GM23338 (cell line): ENCODE measurements around the gene EEF1G. TPM values are rescaled to one million over a fixed set of nuclear protein-coding genes. Genes with fewer than 3 reads are reported as not detected.

Source experiments
- ATAC-seq: fragments of 200-7000 bp; cut with Tn5 transposase; 3 replicates; pipeline ENCODE4 v1.9.1; 2020
- DNase-seq: peaks from one replicate; pipeline ENCODE4 v3.0.0-alpha.2; 2015; ENCODE audit warnings: low spot score
- H2AFZ ChIP-seq: fragments of 200-600 bp; sonication (generic); 2 replicates; pipeline ENCODE4 v1.8.0; 2016; ENCODE audit warnings: antibody characterized with exemption, mild to moderate bottlenecking, moderate library complexity
- H3F3A ChIP-seq: fragments of 200-600 bp; sonication (generic); replicated peaks from 2 replicates; pipeline ENCODE4 v1.8.0; 2017; ENCODE audit warnings: antibody characterized with exemption, mixed run types, low read depth
- H3K27ac ChIP-seq: fragments of 200-600 bp; sonication (generic); 2 replicates; pipeline ENCODE4 v1.6.1; 2016; ENCODE audit warnings: low read depth
- H3K27me3 ChIP-seq: fragments of 200-600 bp; sonication (generic); 2 replicates; pipeline ENCODE4 v1.8.0; 2016; ENCODE audit warnings: mild to moderate bottlenecking, mixed run types, moderate library complexity; ENCODE audit not compliant: insufficient read depth
- H3K36me3 ChIP-seq: fragments of 200-600 bp; sonication (generic); 2 replicates; pipeline ENCODE4 v1.8.0; 2016; ENCODE audit warnings: mild to moderate bottlenecking; ENCODE audit not compliant: insufficient read depth
- H3K4me1 ChIP-seq: fragments of 200-600 bp; sonication (generic); 2 replicates; pipeline ENCODE4 v1.8.0; 2016; ENCODE audit warnings: mild to moderate bottlenecking, moderate library complexity; ENCODE audit not compliant: insufficient read depth
- H3K4me2 ChIP-seq: fragments of 200-600 bp; sonication (generic); 2 replicates; pipeline ENCODE4 v1.7.1; 2017; ENCODE audit warnings: mixed run types
- H3K4me3 ChIP-seq: fragments of 200-600 bp; sonication (generic); 2 replicates; pipeline ENCODE4 v1.6.1; 2016; ENCODE audit warnings: mixed run types
- H3K79me2 ChIP-seq: fragments of 200-600 bp; sonication (generic); replicated peaks from 2 replicates; pipeline ENCODE4 v1.8.0; 2017; ENCODE audit warnings: mild to moderate bottlenecking; ENCODE audit not compliant: insufficient read depth
- H3K9me2 ChIP-seq: fragments of 200-600 bp; sonication (generic); 2 replicates; pipeline ENCODE4 v1.8.0; 2017; ENCODE audit not compliant: insufficient read depth
- H4K20me1 ChIP-seq: fragments of 200-600 bp; sonication (generic); replicated peaks from 2 replicates; pipeline ENCODE4 v1.8.0; 2017; ENCODE audit warnings: mild to moderate bottlenecking; ENCODE audit not compliant: insufficient read depth
- H3K27ac Mint-ChIP-seq: 2 replicates; pipeline ENCODE4 v1.8.0; 2020; ENCODE audit warnings: inconsistent platforms, mild to moderate bottlenecking, moderate library complexity, mixed read lengths
- H3K27me3 Mint-ChIP-seq: 3 replicates; pipeline ENCODE4 v1.8.0; 2022; ENCODE audit warnings: low read depth, mild to moderate bottlenecking, moderate library complexity, mixed read lengths, inconsistent platforms; ENCODE audit not compliant: insufficient read depth, poor library complexity
- H3K36me3 Mint-ChIP-seq: 3 replicates; pipeline ENCODE4 v1.8.0; 2021; ENCODE audit warnings: low read depth, mild to moderate bottlenecking, inconsistent platforms, moderate library complexity, mixed read lengths
- H3K4me1 Mint-ChIP-seq: 3 replicates; pipeline ENCODE4 v1.8.0; 2020; ENCODE audit warnings: mild to moderate bottlenecking, inconsistent platforms, mixed read lengths
- H3K4me3 Mint-ChIP-seq: 3 replicates; pipeline ENCODE4 v1.8.0; 2021; ENCODE audit warnings: moderate library complexity, mild to moderate bottlenecking, inconsistent platforms, mixed read lengths
- H3K9me3 Mint-ChIP-seq: 3 replicates; pipeline ENCODE4 v1.8.0; 2020; ENCODE audit warnings: moderate library complexity, mild to moderate bottlenecking, inconsistent platforms, mixed read lengths
- CREB1 ChIP-seq: fragments of 250-450 bp; sonication (Bioruptor Pico); IDR thresholded peaks from 2 replicates; pipeline ENCODE4 v1.5.0; 2020; ENCODE audit warnings: low read depth, mild to moderate bottlenecking, moderate library complexity
- EZH2 ChIP-seq: fragments of 200-600 bp; sonication (generic); IDR thresholded peaks from one replicate; pipeline ENCODE4 v1.8.0; 2017; ENCODE audit warnings: antibody characterized with exemption, mild to moderate bottlenecking, low read depth; ENCODE audit not compliant: unreplicated experiment
- EZH2phosphoT487 ChIP-seq: fragments of 200-600 bp; sonication (generic); IDR thresholded peaks from one replicate; pipeline ENCODE4 v1.8.1; 2018; ENCODE audit warnings: antibody characterized with exemption; ENCODE audit not compliant: unreplicated experiment
- NANOG ChIP-seq: IDR thresholded peaks from 2 replicates; pipeline ENCODE4 v1.6.1; 2016; ENCODE audit warnings: antibody characterized with exemption, borderline replicate concordance
- POLR2AphosphoS5 ChIP-seq: IDR thresholded peaks from 2 replicates; pipeline ENCODE4 v1.6.1; 2016; ENCODE audit warnings: antibody characterized with exemption, low read depth
- STAT1 ChIP-seq: IDR thresholded peaks from one replicate; pipeline ENCODE4 v1.6.1; 2016; ENCODE audit warnings: antibody characterized with exemption; ENCODE audit not compliant: unreplicated experiment
- ZNF331 ChIP-seq: fragments of 250-450 bp; sonication (Bioruptor Pico); IDR thresholded peaks from 2 replicates; pipeline ENCODE4 v1.5.0; 2020; ENCODE audit warnings: low read depth, mild to moderate bottlenecking, moderate library complexity
- polyA plus RNA-seq: library from polyadenylated mRNA; unstranded; fragments of >200 nt; fragmentation: Nextera tagmentation; extraction: Ambion mirVana; gene quantifications from 2 replicates; pipeline ENCODE4 v1.2.1, GENCODE V29; 2016
- total RNA-seq: library from RNA; depleted of rRNA; stranded (reverse); fragments of >200 nt; shearing (Covaris generic); gene quantifications from 2 replicates; pipeline ENCODE4 v1.2.3, GENCODE V29; 2014
- TF ChIP-seq, protein P1 (sequence below), 2 experiments: fragments of 200-600 bp in 1 of 2; sonication (generic) in 1 of 2; conservative IDR thresholded peaks; 2 replicates each; pipeline versions ENCODE4 v1.5.1 to v1.6.1; 2016 to 2017; ENCODE audit warnings: antibody characterized with exemption in 2 of 2, low read depth in 2 of 2, mild to moderate bottlenecking in 2 of 2, moderate library complexity in 1 of 2
- TF ChIP-seq, protein P2 (sequence below): IDR thresholded peaks from one replicate; pipeline ENCODE4 v1.6.1; 2018; ENCODE audit warnings: antibody characterized with exemption; ENCODE audit not compliant: unreplicated experiment

EEF1G gene
- total and polyA plus RNA-seq, 2 experiments from 2014 or later, result 696 to 1,316 TPM

DNA sequence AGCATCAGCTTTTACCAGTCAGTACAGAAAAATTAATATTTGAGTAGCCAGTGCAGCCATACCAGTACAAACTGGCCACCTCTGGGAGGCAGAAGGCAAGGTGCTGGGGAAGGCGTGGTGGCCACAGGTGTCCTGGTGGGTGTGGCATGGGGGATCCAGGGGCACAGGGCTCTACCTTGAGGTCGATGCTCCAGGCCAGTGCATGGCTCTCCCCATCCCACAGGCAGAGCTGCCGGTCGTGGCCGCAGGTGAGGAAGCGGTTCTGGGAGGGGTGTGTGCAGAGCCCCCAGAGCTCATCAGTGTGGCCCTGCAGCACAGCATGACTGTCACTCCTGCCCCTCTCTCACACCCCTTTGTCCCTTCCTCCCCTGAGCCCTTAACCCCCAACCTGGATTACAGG is 31.8 kb upstream of the EEF1G start (continued):
- no peak for TF ChIP-seq NANOG
- TF ChIP-seq, protein P1, sequence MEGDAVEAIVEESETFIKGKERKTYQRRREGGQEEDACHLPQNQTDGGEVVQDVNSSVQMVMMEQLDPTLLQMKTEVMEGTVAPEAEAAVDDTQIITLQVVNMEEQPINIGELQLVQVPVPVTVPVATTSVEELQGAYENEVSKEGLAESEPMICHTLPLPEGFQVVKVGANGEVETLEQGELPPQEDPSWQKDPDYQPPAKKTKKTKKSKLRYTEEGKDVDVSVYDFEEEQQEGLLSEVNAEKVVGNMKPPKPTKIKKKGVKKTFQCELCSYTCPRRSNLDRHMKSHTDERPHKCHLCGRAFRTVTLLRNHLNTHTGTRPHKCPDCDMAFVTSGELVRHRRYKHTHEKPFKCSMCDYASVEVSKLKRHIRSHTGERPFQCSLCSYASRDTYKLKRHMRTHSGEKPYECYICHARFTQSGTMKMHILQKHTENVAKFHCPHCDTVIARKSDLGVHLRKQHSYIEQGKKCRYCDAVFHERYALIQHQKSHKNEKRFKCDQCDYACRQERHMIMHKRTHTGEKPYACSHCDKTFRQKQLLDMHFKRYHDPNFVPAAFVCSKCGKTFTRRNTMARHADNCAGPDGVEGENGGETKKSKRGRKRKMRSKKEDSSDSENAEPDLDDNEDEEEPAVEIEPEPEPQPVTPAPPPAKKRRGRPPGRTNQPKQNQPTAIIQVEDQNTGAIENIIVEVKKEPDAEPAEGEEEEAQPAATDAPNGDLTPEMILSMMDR (conservative IDR thresholded peaks at IDR 0.05; ENCODE audit: low read depth in 2 of 2), result no peak
- TF ChIP-seq POLR2AphosphoS5, result no peak
- TF ChIP-seq, protein P2, sequence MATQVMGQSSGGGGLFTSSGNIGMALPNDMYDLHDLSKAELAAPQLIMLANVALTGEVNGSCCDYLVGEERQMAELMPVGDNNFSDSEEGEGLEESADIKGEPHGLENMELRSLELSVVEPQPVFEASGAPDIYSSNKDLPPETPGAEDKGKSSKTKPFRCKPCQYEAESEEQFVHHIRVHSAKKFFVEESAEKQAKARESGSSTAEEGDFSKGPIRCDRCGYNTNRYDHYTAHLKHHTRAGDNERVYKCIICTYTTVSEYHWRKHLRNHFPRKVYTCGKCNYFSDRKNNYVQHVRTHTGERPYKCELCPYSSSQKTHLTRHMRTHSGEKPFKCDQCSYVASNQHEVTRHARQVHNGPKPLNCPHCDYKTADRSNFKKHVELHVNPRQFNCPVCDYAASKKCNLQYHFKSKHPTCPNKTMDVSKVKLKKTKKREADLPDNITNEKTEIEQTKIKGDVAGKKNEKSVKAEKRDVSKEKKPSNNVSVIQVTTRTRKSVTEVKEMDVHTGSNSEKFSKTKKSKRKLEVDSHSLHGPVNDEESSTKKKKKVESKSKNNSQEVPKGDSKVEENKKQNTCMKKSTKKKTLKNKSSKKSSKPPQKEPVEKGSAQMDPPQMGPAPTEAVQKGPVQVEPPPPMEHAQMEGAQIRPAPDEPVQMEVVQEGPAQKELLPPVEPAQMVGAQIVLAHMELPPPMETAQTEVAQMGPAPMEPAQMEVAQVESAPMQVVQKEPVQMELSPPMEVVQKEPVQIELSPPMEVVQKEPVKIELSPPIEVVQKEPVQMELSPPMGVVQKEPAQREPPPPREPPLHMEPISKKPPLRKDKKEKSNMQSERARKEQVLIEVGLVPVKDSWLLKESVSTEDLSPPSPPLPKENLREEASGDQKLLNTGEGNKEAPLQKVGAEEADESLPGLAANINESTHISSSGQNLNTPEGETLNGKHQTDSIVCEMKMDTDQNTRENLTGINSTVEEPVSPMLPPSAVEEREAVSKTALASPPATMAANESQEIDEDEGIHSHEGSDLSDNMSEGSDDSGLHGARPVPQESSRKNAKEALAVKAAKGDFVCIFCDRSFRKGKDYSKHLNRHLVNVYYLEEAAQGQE, result no peak

DNA sequence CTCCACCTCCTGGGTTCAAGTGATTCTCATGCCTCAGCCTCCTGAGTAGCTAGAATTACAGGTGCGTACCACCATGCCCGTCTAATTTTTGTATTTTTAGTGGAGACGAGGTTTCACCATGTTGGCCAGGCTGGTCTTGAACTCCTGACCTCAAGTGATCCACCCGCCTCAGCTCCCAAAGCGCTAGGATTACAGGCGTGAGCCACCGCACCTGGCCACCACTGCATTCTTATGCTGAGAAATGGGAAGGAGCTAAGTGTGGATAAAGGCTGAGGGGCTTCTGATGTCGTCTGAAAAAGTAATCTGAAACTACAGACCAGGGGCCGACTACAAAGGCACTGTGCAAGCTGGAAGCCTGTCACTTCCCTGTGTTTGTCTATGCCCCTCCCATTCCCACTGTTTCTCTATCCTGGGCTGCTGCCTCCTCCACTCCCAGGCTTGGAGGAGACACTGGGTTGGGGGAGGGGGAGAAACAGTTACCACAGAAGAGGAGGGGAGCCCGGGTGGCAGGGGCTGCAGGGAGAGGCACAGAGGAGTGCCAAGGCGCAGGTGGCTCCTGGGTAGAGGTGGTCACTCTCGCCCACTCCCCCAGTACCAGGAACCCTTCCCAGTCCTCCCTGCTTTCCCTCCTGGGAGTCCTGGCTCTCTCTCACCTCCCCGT is 30.9 kb upstream of the EEF1G start:
- Histone ChIP-seq H3K4me3 (no peak overlapping the region), H3K36me3 (no peaks in the 10 kb centered on the region), H3K27ac (no peak overlapping the region), H3K79me2 (peaks cover 14% of the 10 kb centered on the region), H3K4me1 (peaks cover 14% of the 10 kb centered on the region; the same call in 1 of the 2 replicates), H3K27me3 (peaks cover 43% of the 10 kb centered on the region), H4K20me1 (peaks cover 10% of the 10 kb centered on the region; the same call in 1 of the 2 replicates), H2AFZ (no peak overlapping the region), H3F3A (peaks cover 20% of the 10 kb centered on the region), H3K4me2 (peak overlapping the region; percentile 43; the same call in 1 of the 2 replicates), H3K9me2 (no peaks in the 10 kb centered on the region)
- H3K9me3 Mint-ChIP-seq, result no peaks in the 10 kb centered on the region; the same call in 2 of the 3 replicates
- H3K27ac Mint-ChIP-seq, result no peak overlapping the region
- H3K36me3 Mint-ChIP-seq, result peaks cover 20% of the 10 kb centered on the region
- peaks cover 55% of the 10 kb centered on the region for H3K4me1 Mint-ChIP-seq
- peaks cover 30% of the 10 kb centered on the region for H3K27me3 Mint-ChIP-seq
- ATAC-seq (peak; percentile 0; the same call in 1 of the 3 replicates), DNase-seq (peak; percentile 67)
- H3K4me3 Mint-ChIP-seq, result no peak overlapping the region
- TF ChIP-seq, protein P2, result no peak
- no peak for TF ChIP-seq POLR2AphosphoS5
- no peak for TF ChIP-seq ZNF331 (CRISPR knock-in tag)
- TF ChIP-seq EZH2, result no peak
- TF ChIP-seq STAT1, result no peak
- TF ChIP-seq NANOG, result no peak
- TF ChIP-seq EZH2phosphoT487, result no peak
- no peak for TF ChIP-seq CREB1 (CRISPR knock-in tag)
- TF ChIP-seq, protein P1 (conservative IDR thresholded peaks at IDR 0.05; ENCODE audit: low read depth in 2 of 2), result no peak
